Adrenal gland (tissue), 5 donors: ENCODE data around the gene TDRD9.

Experiments used
- CTCF ChIP-seq, 6 experiments: fragments of 450-650 bp in 4 of 6; fragments of 200-600 bp in 2 of 6; sonication (generic) in 1 of 6; IDR thresholded peaks; 1 replicate in 5 of 6; 2 replicates in 1 of 6; pipeline versions ENCODE4 v1.5.1 to v1.8.0; 2016 to 2021; ENCODE audit warnings: antibody characterized with exemption in 6 of 6, mild to moderate bottlenecking in 2 of 6, moderate library complexity in 1 of 6
- POLR2A ChIP-seq, 2 donors: fragments of 450-650 bp; IDR thresholded peaks; one replicate each; pipeline ENCODE4 v1.6.1; 2017; ENCODE audit warnings: antibody characterized with exemption in 2 of 2, mild to moderate bottlenecking in 2 of 2, moderate library complexity in 1 of 2
- donor health status: DM: no; HTN: no; CAD: no.

GRCh38 chr14:104048758-104049507 lies 120.7 kb downstream of the TDRD9 start:
- TF ChIP-seq POLR2A (IDR thresholded peaks at IDR 0.05) (no peak), CTCF (IDR thresholded peaks at IDR 0.05) (no peak)
